A549 (cell line): ENCODE results near the gene RBMS3.

ENCODE experiments used
- EHMT2 ChIP-seq: fragments of 200-600 bp; sonication (generic); IDR thresholded peaks from 2 replicates; pipeline ENCODE4 v1.6.1; 2016; ENCODE audit warnings: antibody characterized with exemption, low read depth, mild to moderate bottlenecking, moderate library complexity
- MAFK ChIP-seq: fragments of 450-650 bp; IDR thresholded peaks from 2 replicates; pipeline ENCODE4 v1.6.1; 2014; ENCODE audit not compliant: partially characterized antibody
- NR3C1 ChIP-seq: fragments of >200 bp; sonication (Bioruptor Twin); formaldehyde crosslinking; IDR thresholded peaks from 3 replicates; pipeline ENCODE4 v1.6.1; 2017
- TF ChIP-seq, protein P1 (sequence below): fragments of >200 bp; sonication (Bioruptor Twin); formaldehyde crosslinking; IDR thresholded peaks from 3 replicates; pipeline ENCODE4 v1.6.1; 2016

DNA sequence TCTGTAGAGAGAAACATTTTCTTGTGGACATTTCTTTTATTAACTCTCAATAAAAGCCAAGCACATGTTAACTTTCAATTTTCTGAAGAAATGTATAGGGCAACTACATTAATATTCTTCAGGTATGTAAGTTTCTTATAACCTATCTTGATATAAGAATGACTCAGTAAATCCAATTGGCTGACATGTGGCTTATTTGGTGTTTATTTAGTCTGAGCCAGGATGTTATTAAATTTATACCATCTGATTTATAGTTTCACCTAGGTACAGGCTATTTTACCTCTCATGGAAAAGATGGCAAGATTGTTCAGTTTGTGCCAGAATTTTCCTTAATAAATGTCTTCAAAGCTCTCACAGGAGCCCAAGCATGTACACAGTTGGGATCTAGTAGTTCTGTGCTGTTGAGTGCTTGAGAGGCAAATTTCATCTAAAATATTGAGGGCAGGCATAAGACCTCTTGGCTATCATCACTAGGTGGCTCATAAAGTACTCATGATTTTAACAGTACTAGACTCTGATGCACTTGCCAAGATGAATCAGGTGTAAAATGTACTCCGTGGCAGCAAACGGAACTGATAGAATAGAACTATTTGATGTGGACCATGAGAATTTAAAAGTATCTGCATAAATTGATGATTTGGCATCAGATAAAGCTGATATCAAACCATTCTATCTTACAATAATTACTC, 631.9 kb downstream of the RBMS3 start:
- TF ChIP-seq NR3C1 (no peak), EHMT2 (no peak), MAFK (no peak)
- TF ChIP-seq, protein P1, sequence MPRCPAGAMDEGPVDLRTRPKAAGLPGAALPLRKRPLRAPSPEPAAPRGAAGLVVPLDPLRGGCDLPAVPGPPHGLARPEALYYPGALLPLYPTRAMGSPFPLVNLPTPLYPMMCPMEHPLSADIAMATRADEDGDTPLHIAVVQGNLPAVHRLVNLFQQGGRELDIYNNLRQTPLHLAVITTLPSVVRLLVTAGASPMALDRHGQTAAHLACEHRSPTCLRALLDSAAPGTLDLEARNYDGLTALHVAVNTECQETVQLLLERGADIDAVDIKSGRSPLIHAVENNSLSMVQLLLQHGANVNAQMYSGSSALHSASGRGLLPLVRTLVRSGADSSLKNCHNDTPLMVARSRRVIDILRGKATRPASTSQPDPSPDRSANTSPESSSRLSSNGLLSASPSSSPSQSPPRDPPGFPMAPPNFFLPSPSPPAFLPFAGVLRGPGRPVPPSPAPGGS: no peak
